GM21360 (cell line): ENCODE measurements around the gene IQCK.

ENCODE experiments used
- ATAC-seq: cut with Tn5 transposase; IDR thresholded peaks from one replicate; pipeline ENCODE4 v1.9.1; 2021; ENCODE audit warnings: mild to moderate bottlenecking, moderate library complexity; ENCODE audit not compliant: unreplicated experiment

Gene IQCK

GRCh38 chr16:19830902-19831560 lies 113.0 kb downstream of the IQCK start:
- no peak for ATAC-seq

- no peak for ATAC-seq
Observed at GRCh38 chr16:19831678-19832077, 113.6 kb downstream of the IQCK start.

GRCh38 chr16:19833176-19833575 lies 115.1 kb downstream of the IQCK start:
- ATAC-seq, result no peak

GRCh38 chr16:19833581-19833980 lies 115.5 kb downstream of the IQCK start:
- ATAC-seq, result no peak

GRCh38 chr16:19835196-19835595 lies 117.1 kb downstream of the IQCK start:
- ATAC-seq, result no peak

GRCh38 chr16:19835968-19836421 lies 117.9 kb downstream of the IQCK start:
- ATAC-seq, result no peak

- no peak for ATAC-seq
Observed at GRCh38 chr16:19837331-19837980, 119.4 kb downstream of the IQCK start.

- ATAC-seq, result no peak
Observed at GRCh38 chr16:19837984-19838707, 120.1 kb downstream of the IQCK start.

- no peak for ATAC-seq
Observed at GRCh38 chr16:19840524-19841110, 122.5 kb downstream of the IQCK start.

GRCh38 chr16:19841184-19841583 lies 123.1 kb downstream of the IQCK start:
- ATAC-seq, result no peak

- ATAC-seq, result no peak
Observed at GRCh38 chr16:19842426-19843157, 124.5 kb downstream of the IQCK start.

GRCh38 chr16:19843371-19843770 lies 125.3 kb downstream of the IQCK start:
- no peak for ATAC-seq

- ATAC-seq, result no peak
Observed at GRCh38 chr16:19844945-19845641, 127.0 kb downstream of the IQCK start.

GRCh38 chr16:19846436-19846835 lies 128.4 kb downstream of the IQCK start:
- ATAC-seq, result no peak

- no peak for ATAC-seq
Observed at GRCh38 chr16:19848756-19849155, 130.7 kb downstream of the IQCK start.

GRCh38 chr16:19850131-19850817 lies 132.2 kb downstream of the IQCK start:
- ATAC-seq, result no peak

- no peak for ATAC-seq
Observed at GRCh38 chr16:19851476-19851875, 133.4 kb downstream of the IQCK start.

GRCh38 chr16:19853132-19853741 lies 135.2 kb downstream of the IQCK start:
- ATAC-seq, result no peak
